Measurements from ENCODE around the gene MICOS13.
A peak's percentile ranks its signal among the peaks of the same experiment; 100 is the strongest.
"Not testable (repeated sequence)": the region's sequence is repeated elsewhere in the genome, so short reads cannot be mapped to it uniquely, and the experiment has no call there.

MICOS13 gene, protein sequence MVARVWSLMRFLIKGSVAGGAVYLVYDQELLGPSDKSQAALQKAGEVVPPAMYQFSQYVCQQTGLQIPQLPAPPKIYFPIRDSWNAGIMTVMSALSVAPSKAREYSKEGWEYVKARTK

DNA sequence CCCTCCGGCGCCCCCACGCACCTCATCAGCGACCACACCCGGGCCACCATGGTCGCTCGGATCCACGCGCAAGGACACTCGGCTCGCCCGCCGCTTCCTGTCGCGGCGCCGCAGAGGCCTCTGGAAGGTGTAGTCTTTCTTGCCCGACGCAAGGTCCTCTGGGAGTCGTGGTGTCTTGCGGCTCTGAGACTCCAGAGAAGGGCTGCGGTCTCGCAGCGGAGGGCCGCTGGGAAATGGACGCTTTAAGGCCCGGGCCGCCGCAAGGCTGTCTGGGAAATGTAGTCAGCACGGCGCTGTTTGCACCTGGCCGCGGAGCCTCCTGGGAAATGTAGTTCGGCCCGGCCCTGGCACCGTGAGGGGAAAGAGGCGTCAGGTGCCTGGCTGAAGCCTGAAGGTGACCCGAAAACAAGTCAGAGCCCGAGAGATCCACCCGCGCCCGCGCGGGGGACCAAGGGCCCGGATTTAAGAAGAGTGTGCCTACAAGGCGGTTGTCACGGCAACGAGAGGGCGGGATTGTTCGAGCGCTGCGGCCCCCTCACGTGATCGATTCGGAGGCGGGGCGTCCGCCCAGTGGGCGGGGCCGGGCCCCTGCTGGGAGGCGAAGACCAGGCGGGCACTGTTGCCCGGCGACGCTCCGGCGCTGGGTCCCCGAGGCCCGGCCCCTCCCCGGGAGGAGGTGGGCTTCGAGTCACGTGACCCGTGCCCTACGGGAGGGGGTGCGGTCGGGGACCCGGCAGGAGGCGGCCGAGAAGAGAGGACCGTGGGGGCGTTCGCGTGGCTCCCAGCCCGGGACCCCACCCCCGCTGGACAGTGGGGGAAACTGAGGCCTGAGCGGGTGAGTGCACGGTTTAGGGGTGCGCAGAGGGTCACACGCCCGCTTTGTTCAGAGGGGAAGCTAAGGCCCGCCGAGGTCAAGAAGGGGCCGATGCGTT lies at the start of gene MICOS13, which contains the start of gene HSD11B1L:
TSS of gene MICOS13 (minus strand) at position 80 of the 932 bp plus-strand sequence. CDS start at position 50, 30 bp downstream.
TSS of gene HSD11B1L (plus strand) at position 591 of the 932 bp plus-strand sequence. CDS start 3,806 bp downstream, outside the sequence.
- DNase-seq, result peak; percentile 97

DNA sequence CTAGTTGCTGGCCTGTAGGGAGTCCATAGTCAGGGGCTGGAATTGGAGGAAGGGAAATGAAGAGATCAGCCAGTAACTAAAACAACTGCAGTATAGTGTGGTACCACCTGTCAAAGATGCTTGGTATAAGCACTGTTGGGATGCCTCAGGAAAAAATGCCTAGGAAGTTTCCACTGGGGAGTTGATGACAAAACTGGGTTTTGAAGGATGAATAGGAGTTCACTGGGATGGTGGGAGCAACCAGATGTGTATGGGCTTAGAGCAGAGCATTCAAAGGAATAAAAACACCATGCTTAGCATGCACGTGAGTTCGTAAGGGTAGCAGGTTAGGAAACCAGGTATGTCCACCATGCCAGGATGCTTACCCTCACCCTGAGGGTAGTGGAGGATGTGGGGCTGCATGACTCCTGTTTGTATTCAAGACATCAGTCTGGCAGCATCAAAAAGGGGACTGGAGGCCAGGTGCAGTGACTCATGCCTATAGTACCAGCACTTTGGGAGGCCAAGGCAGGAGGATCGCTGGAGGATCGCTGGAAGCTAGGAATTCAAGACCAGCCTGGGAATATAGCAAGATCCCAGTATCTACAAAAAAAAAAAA lies 47.2 kb upstream of the MICOS13 start:
- no peak for DNase-seq

DNA sequence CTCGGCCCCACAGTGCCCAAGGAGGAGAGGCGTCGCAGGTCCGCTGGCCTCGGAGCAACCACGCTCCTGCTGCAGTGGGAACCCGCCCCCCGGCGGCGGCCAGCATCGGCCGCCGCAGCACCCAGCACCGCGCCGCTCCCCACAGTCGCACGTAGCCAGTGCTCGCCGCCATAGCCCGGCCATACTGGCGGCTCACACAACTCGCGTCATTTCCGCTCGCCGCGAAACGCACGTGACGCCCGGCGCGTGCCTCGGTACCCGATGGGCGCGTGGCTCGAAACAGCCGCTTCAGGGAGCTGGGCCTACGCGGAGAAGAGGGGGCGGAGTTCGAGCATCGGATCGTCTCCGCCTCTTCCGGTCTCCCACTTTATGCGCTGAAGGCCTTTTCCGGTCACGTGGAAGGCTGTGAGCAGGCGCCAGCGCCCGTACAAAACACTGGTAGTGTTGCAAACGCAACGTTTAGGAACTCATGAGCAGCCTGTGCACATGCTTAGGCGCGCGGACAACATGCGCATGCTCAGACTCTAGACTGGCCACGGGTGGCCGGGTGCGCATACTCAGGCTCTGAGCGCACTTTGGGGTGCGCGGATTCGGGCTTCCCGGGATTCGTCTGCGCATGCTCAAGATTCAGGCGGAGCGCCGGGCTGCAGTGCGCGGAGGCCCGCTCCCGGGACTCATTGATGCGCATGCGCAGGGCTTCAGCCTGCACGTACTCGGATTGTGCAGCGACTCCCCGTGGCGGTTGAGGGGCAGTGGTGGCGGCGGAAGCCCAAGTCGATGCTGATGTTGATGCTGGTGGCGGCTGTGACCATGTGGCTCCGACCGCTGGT lies 39.9 kb upstream of the MICOS13 start, which contains the start of the genes CATSPERD and LONP1:
TSS of gene CATSPERD (plus strand) at position 677 of the 830 bp plus-strand sequence. CDS start at position 778, 101 bp downstream.
TSS of gene LONP1 (minus strand) at position 186 of the 830 bp plus-strand sequence. CDS start at position 172, 14 bp downstream.
- peak; percentile 98 to 99 for DNase-seq

DNA sequence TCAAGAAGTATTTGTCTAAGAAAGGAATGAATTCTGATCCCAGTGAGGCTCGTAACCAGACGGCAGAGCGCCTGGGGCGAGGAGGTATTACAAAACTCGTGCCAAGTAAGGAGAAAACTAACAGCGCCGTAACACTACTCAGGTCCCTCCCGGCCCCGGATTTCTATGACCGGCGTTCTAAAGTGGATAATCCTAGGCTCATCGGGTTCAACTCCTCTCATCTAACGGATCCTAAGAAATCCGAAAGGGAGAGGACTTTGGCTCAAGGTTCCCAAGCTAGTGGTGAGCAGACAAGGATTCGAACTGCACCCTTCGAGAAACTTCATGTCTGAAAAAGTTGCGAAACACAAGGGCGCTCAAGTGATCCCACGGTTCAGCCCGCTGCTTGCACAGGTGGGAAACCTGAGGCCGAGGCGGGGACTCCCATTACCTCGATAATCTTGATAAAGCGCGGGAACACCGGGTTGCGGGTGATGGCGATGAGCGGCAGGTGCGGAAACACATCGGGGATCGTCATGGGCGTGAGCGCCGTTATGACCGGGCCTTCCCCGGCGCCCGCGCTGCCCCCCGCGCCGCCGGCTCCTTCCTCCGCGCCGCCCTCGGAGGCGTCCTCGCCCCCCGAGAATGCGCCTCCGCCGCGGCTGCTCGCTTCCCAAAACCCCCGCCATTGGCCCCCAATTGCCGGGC lies 39.1 kb upstream of the MICOS13 start:
- DNase-seq, result peak in 1 of 2 donors; percentile 44

DNA sequence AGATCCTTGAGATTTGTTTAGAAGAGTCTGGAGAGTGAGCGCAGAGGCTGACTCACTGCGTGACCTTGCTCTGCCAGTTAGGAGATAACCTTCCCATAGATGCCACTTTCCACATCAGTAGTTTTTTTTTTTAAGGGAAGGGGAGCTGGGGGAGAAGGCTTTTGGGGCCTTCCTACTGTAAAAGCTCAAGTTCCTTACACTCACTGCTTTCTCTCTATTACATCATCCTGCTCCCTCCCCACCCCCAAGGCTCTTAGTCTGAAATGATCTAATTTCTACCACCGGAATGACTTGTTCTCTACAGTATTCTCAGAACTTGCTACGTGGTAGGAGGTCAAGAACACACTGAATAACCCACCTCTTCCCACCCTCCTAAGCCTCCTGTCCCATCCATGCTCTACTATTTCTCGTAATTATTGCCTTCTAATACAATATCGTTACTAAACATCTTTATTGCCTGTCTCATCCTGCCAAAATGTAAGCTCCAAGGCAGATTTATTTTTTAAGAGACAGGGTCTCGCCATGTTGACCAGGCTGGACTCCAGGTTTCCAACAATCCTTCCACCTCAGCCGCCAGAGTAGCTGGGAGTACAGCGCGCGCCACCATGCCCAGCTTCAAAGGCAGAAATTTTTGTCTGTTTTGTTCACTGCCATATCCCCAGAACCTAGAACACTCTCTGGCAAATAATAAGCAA lies 38.4 kb upstream of the MICOS13 start:
- peak; percentile 61 to 75 for DNase-seq

DNA sequence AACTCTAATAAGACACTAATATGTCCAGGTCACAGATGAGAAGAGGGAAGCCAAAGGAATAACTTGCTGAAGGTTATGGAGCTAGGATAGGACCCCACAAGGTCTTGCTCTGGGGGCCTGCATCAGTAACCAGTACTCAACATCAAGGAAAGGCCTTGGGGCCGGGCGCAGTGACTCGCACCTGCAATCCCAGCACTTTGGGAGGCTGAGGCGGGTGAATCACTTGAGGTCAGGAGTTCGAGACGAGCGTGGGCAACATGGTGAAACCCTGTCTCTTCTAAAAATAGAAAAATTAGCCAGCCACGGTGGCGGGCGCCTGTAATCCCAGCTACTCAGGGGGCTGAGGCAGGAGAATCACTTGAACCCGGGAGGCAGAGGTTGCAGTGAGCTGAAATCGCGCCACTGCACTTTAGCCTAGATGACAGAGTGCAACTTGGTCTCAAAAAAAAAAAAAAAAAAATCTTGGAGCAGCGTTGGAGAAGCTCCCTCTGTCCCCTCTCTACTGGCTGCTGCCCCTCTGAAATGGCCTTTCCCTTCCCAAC lies 37.8 kb upstream of the MICOS13 start:
- DNase-seq, result peak; percentile 65 to 71

DNA sequence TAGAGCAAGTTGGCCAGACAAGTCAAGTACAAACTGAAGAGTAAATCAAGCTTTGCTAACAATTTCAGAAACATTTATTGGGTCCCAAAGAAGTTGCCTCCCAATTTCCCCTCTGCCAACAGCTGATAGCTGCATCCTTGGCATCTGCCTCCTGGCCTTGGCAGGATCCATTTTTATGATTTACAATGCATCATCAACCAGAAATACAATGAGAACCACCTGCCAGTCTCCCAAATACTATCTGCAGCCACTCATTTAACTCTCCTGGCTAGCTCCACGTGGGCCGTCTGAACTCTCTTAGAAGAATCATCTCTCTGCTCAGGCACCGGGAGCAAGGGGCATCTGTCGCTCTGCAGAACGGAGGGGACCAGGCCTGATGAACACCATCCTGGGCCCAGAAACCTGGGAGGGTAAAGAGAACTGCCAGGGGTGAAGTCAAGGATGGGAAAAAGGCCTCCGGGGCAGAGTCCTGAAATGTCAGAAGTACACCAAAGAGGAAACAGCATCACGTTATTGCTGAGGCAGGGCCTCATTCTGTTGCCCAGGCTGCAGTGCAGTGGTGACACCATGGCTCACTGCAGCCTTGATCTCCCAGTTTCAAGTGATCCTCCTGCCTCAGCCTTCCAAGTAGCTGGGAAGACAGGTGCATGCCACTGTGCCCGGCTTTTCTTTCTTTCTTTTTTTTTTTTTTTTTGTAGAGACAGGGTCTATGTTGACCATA lies 37.1 kb upstream of the MICOS13 start:
- no peak for DNase-seq

DNA sequence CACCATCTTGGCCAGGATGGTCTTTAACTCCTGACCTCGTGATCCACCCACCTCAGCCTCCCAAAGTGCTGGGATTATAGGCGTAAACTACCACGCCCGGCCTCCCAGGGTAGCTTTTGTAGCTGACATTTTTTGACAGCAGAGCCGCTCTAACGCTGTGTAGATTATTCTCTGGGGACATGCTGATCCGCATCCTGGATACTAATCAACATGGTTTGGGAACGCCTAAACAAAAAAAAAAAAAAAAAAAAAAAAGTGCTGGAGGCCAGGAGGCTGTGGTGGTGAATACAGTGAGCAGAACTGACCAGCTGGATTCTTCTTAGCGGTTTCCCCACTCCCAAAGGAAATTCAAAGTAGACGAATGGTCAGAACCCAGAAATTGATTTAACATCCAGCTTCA lies 34.5 kb upstream of the MICOS13 start:
- no peak for DNase-seq

DNA sequence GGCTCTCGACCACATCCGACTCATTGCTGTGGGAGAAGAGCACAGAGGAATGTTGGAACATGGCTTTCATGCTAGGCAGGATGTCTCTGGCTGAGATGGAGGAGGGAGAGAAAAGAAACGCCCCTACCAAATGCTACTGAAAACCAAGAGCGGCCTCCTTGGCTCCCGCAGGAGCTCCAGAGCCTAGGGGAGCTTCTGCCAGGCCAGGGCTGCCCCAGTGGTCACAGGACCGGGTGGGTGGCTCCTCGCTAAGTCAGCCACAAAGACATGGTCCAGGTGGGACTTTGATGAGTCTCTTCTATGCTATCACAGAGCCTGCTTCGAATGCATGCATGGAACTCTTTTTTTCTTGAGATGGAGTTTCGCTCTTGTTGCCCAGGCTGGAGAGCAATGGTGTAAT lies 32.9 kb upstream of the MICOS13 start:
- DNase-seq, result no peak

DNA sequence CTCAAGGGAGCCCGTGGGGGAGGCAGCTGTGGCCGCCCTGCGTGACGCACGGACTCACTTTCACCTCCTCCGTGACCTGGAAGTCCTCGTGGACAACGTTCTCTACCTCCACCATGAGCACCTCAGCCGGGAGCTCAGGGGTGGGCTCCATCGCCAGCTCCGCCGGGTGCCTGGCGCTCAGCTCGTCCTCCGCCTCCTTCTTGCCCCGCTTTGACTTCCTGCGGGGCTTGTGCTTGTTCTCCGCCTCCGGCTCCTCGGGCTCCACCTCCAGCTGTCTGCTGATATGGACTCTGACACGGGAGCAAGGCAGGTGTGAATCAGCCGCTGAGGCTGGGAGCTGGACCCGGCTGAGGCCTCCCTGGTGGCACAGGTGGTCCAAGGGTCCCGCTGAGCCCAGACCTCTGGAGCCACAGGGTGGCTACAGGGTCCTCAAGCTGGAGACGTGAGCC lies 31.4 kb upstream of the MICOS13 start:
- no peak for DNase-seq

DNA sequence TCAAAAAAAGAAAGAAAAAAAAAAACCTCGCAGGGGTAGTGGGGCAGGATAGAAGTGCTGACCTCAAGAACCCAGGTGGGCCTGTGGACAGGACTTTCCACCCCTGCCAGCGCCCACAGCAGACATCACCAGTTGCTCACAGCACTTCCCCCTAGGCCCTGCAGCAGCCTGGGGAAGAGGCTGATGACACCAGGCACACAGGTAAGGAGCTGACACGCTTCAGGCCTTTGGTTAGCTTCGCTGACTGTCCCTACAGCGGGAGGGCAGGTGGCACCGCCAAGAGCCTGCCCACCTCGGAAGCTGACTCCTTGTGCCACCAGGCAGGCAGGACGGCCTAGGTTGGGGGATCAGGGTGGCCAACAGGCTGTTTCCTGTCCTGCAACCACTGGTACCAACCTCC lies 30.7 kb upstream of the MICOS13 start:
- no peak for DNase-seq

DNA sequence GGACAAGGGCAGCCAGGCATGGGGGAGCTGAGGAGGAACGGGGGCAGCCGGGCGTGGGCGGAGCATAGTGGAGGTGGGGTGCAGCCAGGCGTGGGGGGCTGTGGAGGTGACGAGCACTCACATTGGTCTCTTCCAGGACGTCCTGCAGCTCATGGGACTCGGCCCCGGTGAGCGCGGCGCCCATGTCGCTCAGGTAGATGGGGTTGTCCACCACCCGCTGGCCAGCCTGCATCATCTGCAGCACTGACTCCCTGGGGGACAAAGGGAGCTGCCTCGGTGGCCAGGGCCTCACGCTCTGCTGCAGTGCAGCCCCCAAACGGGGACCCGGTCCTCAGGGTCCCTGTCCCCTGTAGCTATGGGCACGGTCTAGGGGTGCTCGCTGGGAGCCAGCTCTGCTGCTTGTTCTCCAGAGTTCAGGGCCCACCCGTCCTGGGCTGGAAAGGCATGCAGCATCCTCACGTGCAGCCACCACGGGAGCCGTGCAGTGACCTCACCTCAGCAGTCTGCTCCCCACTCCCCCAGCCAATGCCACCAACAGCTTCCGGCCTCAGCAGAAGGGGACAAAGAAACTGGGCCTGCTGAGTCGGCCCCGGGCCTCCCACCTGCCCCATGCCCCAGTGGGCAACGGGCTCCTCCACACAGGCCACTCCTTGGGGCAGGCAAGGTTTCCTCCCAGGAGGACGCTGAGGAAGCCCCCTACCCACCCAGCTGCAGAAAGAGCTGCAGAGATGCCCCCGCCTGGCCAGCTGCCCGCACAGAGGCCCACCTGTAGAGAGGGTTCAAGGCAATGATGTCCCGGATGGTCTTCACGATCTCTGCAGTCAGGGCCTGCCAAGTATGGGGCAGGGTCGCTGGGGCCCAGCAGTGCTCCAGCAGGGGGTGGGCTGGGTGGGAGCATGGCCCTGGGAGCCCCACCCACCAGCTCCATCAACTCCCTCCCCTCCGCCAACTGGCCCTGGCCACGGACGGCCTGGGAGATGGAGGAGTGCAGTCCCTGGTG lies 27.6 kb upstream of the MICOS13 start:
- DNase-seq, result no peak

DNA sequence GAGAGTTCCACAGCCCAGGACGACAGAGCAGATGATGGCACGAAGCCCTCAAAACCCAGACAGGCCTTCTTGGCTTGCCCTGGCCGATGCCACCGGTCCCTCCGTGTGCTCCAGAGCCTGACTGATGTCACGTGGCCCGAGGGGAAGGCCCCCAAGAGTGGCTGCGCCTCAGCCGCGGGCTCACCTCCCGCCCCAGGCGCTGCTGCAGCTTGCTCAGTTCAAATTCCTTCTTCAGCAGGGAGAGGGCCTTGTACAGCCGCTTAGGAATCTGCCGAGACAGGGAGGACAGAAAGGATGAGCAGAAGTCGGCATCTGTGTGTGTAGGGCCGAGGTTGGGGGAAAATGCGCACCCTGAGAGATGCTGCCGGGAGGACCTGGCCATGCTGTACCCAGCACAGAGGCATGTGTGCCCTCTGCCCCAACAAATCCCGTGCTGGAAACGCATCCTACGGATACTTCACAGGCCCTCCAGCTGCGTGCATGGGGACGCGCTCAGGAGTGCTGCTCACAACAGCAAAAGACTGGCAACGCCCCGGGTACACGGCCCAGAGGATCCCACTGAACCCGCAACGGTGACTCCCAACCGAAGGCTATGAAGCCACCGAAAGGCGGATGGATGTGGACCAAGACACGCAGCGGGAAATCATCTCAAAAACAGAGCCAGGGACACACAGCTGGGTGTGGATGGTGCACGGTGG lies 26.7 kb upstream of the MICOS13 start:
- DNase-seq, result no peak

DNA sequence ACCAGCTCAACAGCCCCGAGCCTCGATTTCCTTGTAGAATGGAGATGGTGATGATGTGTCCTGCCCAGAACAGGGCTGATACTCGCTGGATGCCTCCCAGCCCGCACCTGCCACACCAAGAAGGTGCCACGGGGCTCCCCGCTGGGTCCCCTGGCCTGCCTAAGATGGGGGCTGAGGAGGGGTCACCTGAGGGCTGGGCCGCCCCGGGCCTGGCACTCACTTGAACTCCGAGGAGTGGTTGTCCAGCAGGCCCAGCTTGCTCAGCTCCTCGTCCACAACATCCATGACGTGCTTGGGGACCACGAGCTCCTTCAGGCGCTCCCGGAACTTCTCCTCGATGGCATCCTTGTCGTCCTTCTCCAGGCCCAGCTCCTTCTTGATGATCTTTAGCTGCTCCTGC lies 25.2 kb upstream of the MICOS13 start:
- no peak for DNase-seq

DNA sequence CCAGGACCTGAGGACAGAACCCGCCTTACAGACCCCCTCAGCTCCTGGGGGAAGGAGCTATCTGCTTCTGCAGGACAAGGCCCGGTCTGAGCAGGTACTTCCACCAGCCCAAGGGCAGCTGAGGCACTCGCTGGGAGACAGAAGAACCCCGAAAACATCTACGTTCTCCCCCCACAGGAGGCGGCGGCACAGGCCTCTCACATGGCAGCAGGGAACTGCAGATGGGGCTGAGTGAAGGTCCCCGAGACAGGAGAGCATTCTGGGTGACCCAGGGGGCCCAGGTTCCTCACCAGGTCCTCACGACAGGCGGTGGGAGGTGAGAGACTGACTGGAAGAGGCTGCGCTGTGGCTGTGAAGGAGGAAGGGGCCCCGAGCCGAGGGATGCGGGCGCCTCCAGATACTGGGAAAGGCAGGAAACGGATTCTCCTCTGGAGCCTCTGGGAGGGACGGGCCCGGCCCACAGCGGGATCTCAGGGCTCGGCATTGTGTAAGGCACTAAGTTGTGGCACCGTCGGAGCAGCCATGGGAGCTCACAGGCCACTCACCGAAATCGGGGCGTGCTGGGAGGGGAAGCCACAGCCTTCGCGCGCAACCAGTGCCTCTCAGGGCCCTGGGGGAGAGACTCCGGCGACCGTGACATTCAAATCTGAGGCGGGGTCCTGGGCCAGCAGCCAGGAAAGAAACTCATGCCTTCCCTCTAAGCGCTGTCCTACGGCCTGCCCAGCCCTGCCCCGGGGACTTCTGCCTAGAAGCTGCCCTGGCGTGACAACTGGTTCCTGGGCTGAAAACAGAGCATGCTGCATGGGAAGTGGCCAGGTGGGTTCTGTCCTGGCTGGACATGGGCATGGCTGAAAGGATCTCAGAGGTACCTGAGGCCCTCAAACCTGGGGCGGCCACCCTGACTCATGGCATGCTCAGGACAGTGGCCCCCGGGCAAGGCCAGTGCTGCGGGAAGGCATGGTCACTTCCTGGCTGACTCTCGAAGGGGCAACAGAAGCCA lies 23.8 kb upstream of the MICOS13 start:
- DNase-seq, result no peak

DNA sequence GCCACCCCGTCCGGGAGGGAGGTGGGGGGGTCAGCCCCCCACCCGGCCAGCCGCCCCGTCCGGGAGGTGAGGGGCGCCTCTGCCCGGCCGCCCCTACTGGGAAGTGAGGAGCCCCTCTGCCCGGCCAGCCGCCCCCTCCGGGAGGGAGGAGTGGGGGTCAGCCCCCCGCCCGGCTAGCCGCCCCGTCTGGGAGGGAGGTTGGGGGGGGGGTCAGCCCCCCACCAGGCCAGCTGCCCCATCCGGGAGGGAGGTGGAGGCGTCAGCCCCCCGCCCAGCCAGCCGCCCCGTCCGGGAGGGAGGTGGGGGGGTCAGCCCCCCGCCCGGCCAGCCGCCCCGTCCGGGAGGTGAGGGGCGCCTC lies 21.7 kb upstream of the MICOS13 start:
- DNase-seq, result not testable (repeated sequence)

All from stimulated activated CD4-positive, alpha-beta T cell treated with anti-CD3 and anti-CD28 coated beads, Interleukin-2, amount 100 ng/mL, for 24 hours (primary cell).